Spleen (tissue), 7 donors: ENCODE data around the gene WNT11.

Experiments
- POLR2AphosphoS5 ChIP-seq, 3 donors: sonication (generic); formaldehyde crosslinking; IDR thresholded peaks; one replicate each; pipeline ENCODE4 v1.5.1; 2017; ENCODE audit warnings: antibody characterized with exemption in 3 of 3
- TF ChIP-seq, protein P1 (sequence below), 11 experiments: fragments of 200-600 bp in 7 of 11; fragments of 450-650 bp in 4 of 11; sonication (generic) in 4 of 11; IDR thresholded peaks in 8 of 11; conservative IDR thresholded peaks in 3 of 11; 1 replicate in 7 of 11; 2 replicates in 4 of 11; pipeline versions ENCODE4 v1.4.0 to v1.8.0; 2016 to 2021; ENCODE audit warnings: antibody characterized with exemption in 11 of 11, inconsistent platforms in 4 of 11, mild to moderate bottlenecking in 1 of 11
- donor health status: DM: no; HTN: no; CAD: no; lungs with moderate emphysema.
- donor health status: DM: no; HTN: no; CAD: no.
- donor health status: DM: no; HTN: no; CAD: no.

DNA sequence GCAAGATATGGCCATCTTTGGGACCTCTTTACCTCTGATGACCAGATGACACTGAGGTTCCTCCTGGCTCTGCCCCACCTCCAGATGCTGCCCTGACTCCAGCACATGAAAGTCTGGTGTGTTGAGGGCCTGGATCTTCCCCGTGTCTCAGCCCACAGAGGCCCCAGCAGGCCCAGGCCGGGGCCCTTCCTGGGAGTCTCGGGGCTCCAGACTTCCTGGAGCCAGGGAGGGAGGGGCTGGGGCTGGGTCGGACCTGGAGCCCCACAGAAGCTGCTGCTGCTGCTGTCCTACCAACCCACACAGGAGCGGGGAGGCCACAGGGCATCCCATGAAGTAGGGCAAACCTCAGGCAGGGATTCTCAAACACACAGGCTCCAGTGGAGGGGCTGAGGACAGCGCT is 32.2 kb upstream of the WNT11 start:
- no peak for TF ChIP-seq POLR2AphosphoS5 (IDR thresholded peaks at IDR 0.05)
- TF ChIP-seq, protein P1, sequence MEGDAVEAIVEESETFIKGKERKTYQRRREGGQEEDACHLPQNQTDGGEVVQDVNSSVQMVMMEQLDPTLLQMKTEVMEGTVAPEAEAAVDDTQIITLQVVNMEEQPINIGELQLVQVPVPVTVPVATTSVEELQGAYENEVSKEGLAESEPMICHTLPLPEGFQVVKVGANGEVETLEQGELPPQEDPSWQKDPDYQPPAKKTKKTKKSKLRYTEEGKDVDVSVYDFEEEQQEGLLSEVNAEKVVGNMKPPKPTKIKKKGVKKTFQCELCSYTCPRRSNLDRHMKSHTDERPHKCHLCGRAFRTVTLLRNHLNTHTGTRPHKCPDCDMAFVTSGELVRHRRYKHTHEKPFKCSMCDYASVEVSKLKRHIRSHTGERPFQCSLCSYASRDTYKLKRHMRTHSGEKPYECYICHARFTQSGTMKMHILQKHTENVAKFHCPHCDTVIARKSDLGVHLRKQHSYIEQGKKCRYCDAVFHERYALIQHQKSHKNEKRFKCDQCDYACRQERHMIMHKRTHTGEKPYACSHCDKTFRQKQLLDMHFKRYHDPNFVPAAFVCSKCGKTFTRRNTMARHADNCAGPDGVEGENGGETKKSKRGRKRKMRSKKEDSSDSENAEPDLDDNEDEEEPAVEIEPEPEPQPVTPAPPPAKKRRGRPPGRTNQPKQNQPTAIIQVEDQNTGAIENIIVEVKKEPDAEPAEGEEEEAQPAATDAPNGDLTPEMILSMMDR (IDR thresholded peaks at IDR 0.05 in 8 of 11, conservative IDR thresholded peaks at IDR 0.05 in 3 of 11): no peak
